CD4-positive, alpha-beta T cell (primary cell): ENCODE results near the gene CFAP107. TPM values are rescaled to one million over a fixed set of nuclear protein-coding genes. Genes with fewer than 3 reads are reported as not detected.

Experiments
- ATAC-seq: fragments of 200-7000 bp; cut with Tn5 transposase; one replicate; pipeline ENCODE4 v1.10.0; 2022; ENCODE audit warnings: mild to moderate bottlenecking; ENCODE audit not compliant: poor library complexity
- CTCF ChIA-PET: fragments of 350-600 bp; sonication (Branson Sonifier 250); formaldehyde crosslinking; loops from one replicate; lab custom pipeline; 2021; ENCODE audit warnings: antibody characterized with exemption, inconsistent platforms; lab: Charles Lee
- POLR2A ChIA-PET: fragments of 350-600 bp; sonication (Branson Sonifier 250); formaldehyde crosslinking; loops from one replicate; lab custom pipeline; 2021; ENCODE audit warnings: antibody characterized with exemption, inconsistent platforms; lab: Charles Lee
- DNase-seq, 14 experiments: peaks; one replicate each; pipeline ENCODE4 v3.0.0-alpha.2; 2013 to 2020; ENCODE audit warnings: mixed read lengths in 2 of 14
- H3K27ac ChIP-seq, 2 donors: one replicate each; pipeline versions ENCODE4 v1.5.1 to v1.7.0; 2013; ENCODE audit warnings: low read length in 2 of 2, low read depth in 1 of 2, mild to moderate bottlenecking in 1 of 2
- H3K27me3 ChIP-seq, 2 experiments: 1 replicate in 1 of 2; 2 replicates in 1 of 2; pipeline versions ENCODE4 v1.6.1 to v1.7.0; 2013; ENCODE audit warnings: low read length in 2 of 2, control low read depth in 1 of 2, mild to moderate bottlenecking in 1 of 2, moderate library complexity in 1 of 2; ENCODE audit not compliant: insufficient read depth in 2 of 2, control insufficient read depth in 1 of 2
- H3K36me3 ChIP-seq: one replicate; pipeline ENCODE4 v1.6.1; 2013; ENCODE audit warnings: low read length, control low read depth; ENCODE audit not compliant: insufficient read depth
- H3K4me1 ChIP-seq: one replicate; pipeline ENCODE4 v1.6.1; 2013; ENCODE audit warnings: low read length, control low read depth; ENCODE audit not compliant: insufficient read depth
- H3K4me3 ChIP-seq: one replicate; pipeline ENCODE4 v1.5.1; 2013; ENCODE audit warnings: mild to moderate bottlenecking, low read length, moderate library complexity
- H3K9me3 ChIP-seq, 2 experiments: 1 replicate in 1 of 2; 2 replicates in 1 of 2; pipeline versions ENCODE4 v1.6.1 to v1.7.0; 2013; ENCODE audit warnings: low read length in 2 of 2, mild to moderate bottlenecking in 2 of 2, control low read depth in 1 of 2, moderate library complexity in 1 of 2; ENCODE audit not compliant: control insufficient read depth in 1 of 2, insufficient read depth in 1 of 2
- H3K27ac Mint-ChIP-seq: one replicate; pipeline ENCODE4 v1.8.0; 2020; ENCODE audit warnings: mixed read lengths
- H3K27me3 Mint-ChIP-seq: one replicate; pipeline ENCODE4 v1.8.0; 2021; ENCODE audit warnings: mixed read lengths
- H3K36me3 Mint-ChIP-seq: one replicate; pipeline ENCODE4 v1.8.0; 2021; ENCODE audit warnings: low read depth, mixed read lengths
- H3K4me1 Mint-ChIP-seq: one replicate; pipeline ENCODE4 v1.8.0; 2021; ENCODE audit warnings: low read depth, mixed read lengths
- H3K4me3 Mint-ChIP-seq: one replicate; pipeline ENCODE4 v1.8.0; 2020; ENCODE audit warnings: mild to moderate bottlenecking, mixed read lengths
- H3K9me3 Mint-ChIP-seq: one replicate; pipeline ENCODE4 v1.8.0; 2020; ENCODE audit warnings: mixed read lengths
- CTCF ChIP-seq: fragments of 200-600 bp; IDR thresholded peaks from one replicate; pipeline ENCODE4 v1.8.0; 2022; ENCODE audit warnings: antibody characterized with exemption, mild to moderate bottlenecking
- intact Hi-C, 2 experiments: fragments of 100-400 bp; cut with DNase I in 1 of 2; cut with micrococcal nuclease in 1 of 2; formaldehyde crosslinking; loops; one replicate each; pipeline versions ENCODE4 v1.15.1 to v1.9.0; 2023 to 2025; cut with DNase I, micrococcal nuclease
- total RNA-seq, 174 experiments: library from RNA in 2 of 174; stranded (reverse) in 2 of 174; gene quantifications; one replicate each; pipeline ENCODE4 v1.2.3 and lab custom pipeline; 2021 to 2026

Gene CFAP107
- total RNA-seq, 2 experiments from 2014 or later = not detected

- no peak for TF ChIP-seq CTCF
- peaks cover 30% of the 10 kb centered on the region for H3K27me3 Mint-ChIP-seq
- no peak for DNase-seq
- no peaks in the 10 kb centered on the region for H3K4me1 Mint-ChIP-seq
- no peaks in the 10 kb centered on the region for H3K36me3 Mint-ChIP-seq
- H3K4me3 Mint-ChIP-seq = no peak overlapping the region
- H3K36me3 ChIP-seq = no peaks in the 10 kb centered on the region
- H3K27ac ChIP-seq = no peak overlapping the region
- peaks cover 3% of the 10 kb centered on the region for H3K9me3 Mint-ChIP-seq
- CTCF ChIA-PET = no interaction called here
- ATAC-seq = no peak
- peaks cover 3 to 14% of the 10 kb centered on the region in 2 experiments for H3K27me3 ChIP-seq
- H3K4me3 ChIP-seq = no peak overlapping the region
- no peaks in the 10 kb centered on the region for H3K4me1 ChIP-seq
- peaks cover 9 to 16% of the 10 kb centered on the region in 2 experiments for H3K9me3 ChIP-seq
- H3K27ac Mint-ChIP-seq = no peak overlapping the region
- intact Hi-C loops = no loop called here
- POLR2A ChIA-PET = no interaction called here
Observed at GRCh38 chr1:12703821-12704451, 42.1 kb upstream of the CFAP107 start.

- Mint-ChIP-seq H3K4me3 (no peak overlapping the region), H3K9me3 (peaks cover 3% of the 10 kb centered on the region), H3K4me1 (no peaks in the 10 kb centered on the region), H3K27me3 (peaks cover 10% of the 10 kb centered on the region), H3K27ac (no peak overlapping the region), H3K36me3 (no peaks in the 10 kb centered on the region)
- Histone ChIP-seq H3K27me3 (peaks cover 3 to 13% of the 10 kb centered on the region in 2 experiments), H3K27ac (no peak overlapping the region), H3K9me3 (peaks cover 9 to 16% of the 10 kb centered on the region in 2 experiments), H3K4me3 (no peak overlapping the region), H3K4me1 (no peaks in the 10 kb centered on the region), H3K36me3 (no peaks in the 10 kb centered on the region)
- ATAC-seq = no peak
- CTCF ChIA-PET = no interaction called here
- intact Hi-C loops = no loop called here
- POLR2A ChIA-PET = no interaction called here
- TF ChIP-seq CTCF = no peak
- DNase-seq = no peak
Observed at GRCh38 chr1:12706061-12706460, 39.9 kb upstream of the CFAP107 start.

- H3K4me1 Mint-ChIP-seq = no peaks in the 10 kb centered on the region
- intact Hi-C loops = no loop called here
- DNase-seq (no peak), ATAC-seq (no peak)
- no peaks in the 10 kb centered on the region for H3K36me3 Mint-ChIP-seq
- Histone ChIP-seq H3K27ac (no peak overlapping the region), H3K4me1 (no peaks in the 10 kb centered on the region), H3K4me3 (no peak overlapping the region), H3K36me3 (no peaks in the 10 kb centered on the region), H3K27me3 (peaks cover 4 to 5% of the 10 kb centered on the region in 2 experiments), H3K9me3 (peaks cover 0 to 10% of the 10 kb centered on the region in 2 experiments)
- H3K9me3 Mint-ChIP-seq = peaks cover 3% of the 10 kb centered on the region
- H3K4me3 Mint-ChIP-seq = no peak overlapping the region
- POLR2A ChIA-PET = no interaction called here
- CTCF ChIA-PET = no interaction called here
- no peak for TF ChIP-seq CTCF
- H3K27ac Mint-ChIP-seq = no peak overlapping the region
- peaks cover 5% of the 10 kb centered on the region for H3K27me3 Mint-ChIP-seq
Observed at GRCh38 chr1:12708396-12709090, 37.5 kb upstream of the CFAP107 start.
